Measurements from ENCODE around the gene OSBPL9.

- TF ChIP-seq CTCF (conservative IDR thresholded peaks at IDR 0.05; ENCODE audit: low read depth in 2 of 2) (no peak), REST (IDR thresholded peaks at IDR 0.05; ENCODE audit: unreplicated experiment) (no peak), POLR2AphosphoS5 (IDR thresholded peaks at IDR 0.05; ENCODE audit: low read depth) (no peak), EZH2 (IDR thresholded peaks at IDR 0.05; ENCODE audit: low read depth, unreplicated experiment) (no peak)
Observed at GRCh38 chr1:51784997-51785421, 168.1 kb downstream of the OSBPL9 start.
